GM12874 (cell line): ENCODE data around the gene NECAB2.

Experiments used
- CTCF ChIP-seq: IDR thresholded peaks from 2 replicates; pipeline ENCODE4 v1.5.1; 2011; ENCODE audit warnings: low read depth, mild to moderate bottlenecking, control low read depth, low read length, moderate library complexity; ENCODE audit not compliant: insufficient read depth

The NECAB2 gene

GRCh38 chr16:83933885-83934683 is 34.0 kb upstream of the NECAB2 start:
- no peak for TF ChIP-seq CTCF

GRCh38 chr16:83934684-83934977 is 33.4 kb upstream of the NECAB2 start:
- TF ChIP-seq CTCF: no peak

- no peak for TF ChIP-seq CTCF
These were observed 32.8 kb upstream of the NECAB2 start for GRCh38 chr16:83935005-83935857.

GRCh38 chr16:83935858-83936255 is 32.2 kb upstream of the NECAB2 start:
- no peak for TF ChIP-seq CTCF

GRCh38 chr16:83936581-83937165 is 31.4 kb upstream of the NECAB2 start:
- no peak for TF ChIP-seq CTCF

- TF ChIP-seq CTCF: no peak
These were observed 30.8 kb upstream of the NECAB2 start for GRCh38 chr16:83937267-83937666.
